ENCODE results near the gene CACNA1I. TPM values are rescaled to one million over a fixed set of nuclear protein-coding genes. Genes with fewer than 3 reads are reported as not detected.
A peak's percentile ranks its signal among the peaks of the same experiment; 100 is the strongest.

Gene CACNA1I
- total and polyA plus RNA-seq, 2 donors from 2014 or later = 0.63 TPM; not detected in 1

DNA sequence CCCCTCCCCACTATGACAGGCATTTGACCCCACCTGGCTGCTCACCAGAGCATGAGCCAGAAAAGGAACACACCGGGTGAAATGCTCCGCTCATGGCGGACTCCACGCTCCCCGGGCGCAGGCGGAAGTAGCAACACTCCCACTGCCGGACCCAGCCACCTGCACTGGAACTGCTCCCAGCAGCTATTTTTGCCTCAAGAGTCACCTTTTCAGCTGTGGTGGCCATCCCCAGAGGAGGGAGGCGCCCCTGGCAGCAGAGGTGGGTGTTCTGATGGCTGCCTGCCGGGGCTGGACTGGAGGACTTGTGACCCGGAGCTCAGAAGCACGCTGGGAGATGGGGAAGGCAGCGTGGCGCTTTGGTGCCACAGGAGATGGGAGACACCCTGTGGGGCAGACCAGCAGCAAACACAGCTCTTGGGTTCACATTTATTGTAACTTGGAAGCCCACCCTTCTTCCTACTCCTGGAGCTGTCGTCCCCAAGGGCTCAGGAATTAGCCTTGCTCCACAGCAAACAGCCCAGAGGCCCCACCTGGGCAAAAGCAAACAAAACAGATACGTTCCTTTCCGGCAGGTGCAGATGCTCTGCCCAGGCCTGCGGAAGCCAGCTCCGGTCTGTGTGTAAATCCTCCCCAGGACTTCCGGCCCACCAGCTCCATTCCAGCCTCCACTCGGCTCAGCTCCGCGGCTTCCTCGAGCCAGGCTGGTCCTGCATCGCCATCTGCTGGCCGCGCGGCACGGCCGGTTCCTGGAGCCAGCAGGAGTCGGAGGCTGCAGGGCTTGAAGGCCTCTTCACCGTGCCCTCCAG lies 41.7 kb upstream of the CACNA1I start:
- DNase-seq = peak; percentile 92 to 97 (median 95)
- peak overlapping the region in 1 of 2 donors; percentile 47 for H3K27ac ChIP-seq (ENCODE audit: low read depth in 2 of 2, low read length in 2 of 2)
- H3K4me3 ChIP-seq (ENCODE audit: low read length in 3 of 3) = peak overlapping the region; percentile 20 to 37 (median 34)
- FAIRE-seq = no peak
- intact Hi-C loops (cut with DNase I) = no loop called here
- TF ChIP-seq, protein P1, sequence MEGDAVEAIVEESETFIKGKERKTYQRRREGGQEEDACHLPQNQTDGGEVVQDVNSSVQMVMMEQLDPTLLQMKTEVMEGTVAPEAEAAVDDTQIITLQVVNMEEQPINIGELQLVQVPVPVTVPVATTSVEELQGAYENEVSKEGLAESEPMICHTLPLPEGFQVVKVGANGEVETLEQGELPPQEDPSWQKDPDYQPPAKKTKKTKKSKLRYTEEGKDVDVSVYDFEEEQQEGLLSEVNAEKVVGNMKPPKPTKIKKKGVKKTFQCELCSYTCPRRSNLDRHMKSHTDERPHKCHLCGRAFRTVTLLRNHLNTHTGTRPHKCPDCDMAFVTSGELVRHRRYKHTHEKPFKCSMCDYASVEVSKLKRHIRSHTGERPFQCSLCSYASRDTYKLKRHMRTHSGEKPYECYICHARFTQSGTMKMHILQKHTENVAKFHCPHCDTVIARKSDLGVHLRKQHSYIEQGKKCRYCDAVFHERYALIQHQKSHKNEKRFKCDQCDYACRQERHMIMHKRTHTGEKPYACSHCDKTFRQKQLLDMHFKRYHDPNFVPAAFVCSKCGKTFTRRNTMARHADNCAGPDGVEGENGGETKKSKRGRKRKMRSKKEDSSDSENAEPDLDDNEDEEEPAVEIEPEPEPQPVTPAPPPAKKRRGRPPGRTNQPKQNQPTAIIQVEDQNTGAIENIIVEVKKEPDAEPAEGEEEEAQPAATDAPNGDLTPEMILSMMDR (IDR thresholded peaks at IDR 0.05; ENCODE audit: borderline replicate concordance, extremely low read depth, insufficient read depth) = peak; percentile 99
- H3K4me1 ChIP-seq (ENCODE audit: control insufficient read depth in 2 of 3, insufficient read depth in 2 of 3, low read depth in 1 of 3, low read length in 3 of 3) = peaks cover 0 to 58% (median 45%) of the 10 kb centered on the region in 3 donors
- H3K27me3 ChIP-seq (ENCODE audit: control insufficient read depth, insufficient read depth, low read length) = no peaks in the 10 kb centered on the region
- H3K36me3 ChIP-seq (ENCODE audit: control insufficient read depth in 2 of 3, insufficient read depth in 3 of 3, low read length in 3 of 3) = peaks cover 0 to 22% (median 13%) of the 10 kb centered on the region in 3 donors
- H3K9ac ChIP-seq (ENCODE audit: low read length in 3 of 3) = peak overlapping the region in 2 of 3 donors; percentile 20 to 32
- no peaks in the 10 kb centered on the region for H3K9me3 ChIP-seq (ENCODE audit: control insufficient read depth in 2 of 3, insufficient read depth in 1 of 3, low read length in 3 of 3)

DNA sequence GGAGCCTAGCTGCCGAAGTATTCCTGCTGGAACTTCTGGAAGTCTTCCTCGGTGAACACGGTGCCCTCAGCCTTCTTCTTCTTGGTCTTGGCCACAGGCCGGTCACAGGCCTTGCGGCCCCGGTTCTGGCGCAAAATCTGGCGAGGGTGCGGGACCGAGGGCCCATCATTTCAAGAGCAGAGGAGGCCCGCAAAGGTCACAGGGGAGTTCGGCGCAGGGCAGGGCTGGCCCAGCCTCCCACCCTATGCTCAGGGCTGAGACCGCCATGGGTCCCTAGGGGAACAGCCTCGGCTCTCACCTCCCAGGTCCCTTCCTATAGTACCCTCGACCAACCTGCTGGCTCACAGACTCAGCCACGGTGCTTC lies 41.1 kb upstream of the CACNA1I start:
- Histone ChIP-seq H3K4me3 (ENCODE audit: low read length in 3 of 3) (peak overlapping the region in 1 of 3 donors; percentile 37), H3K36me3 (ENCODE audit: control insufficient read depth in 2 of 3, insufficient read depth in 3 of 3, low read length in 3 of 3) (peaks cover 0 to 17% (median 9%) of the 10 kb centered on the region in 3 donors), H3K9me3 (ENCODE audit: control insufficient read depth in 2 of 3, insufficient read depth in 1 of 3, low read length in 3 of 3) (no peaks in the 10 kb centered on the region), H3K9ac (ENCODE audit: low read length in 3 of 3) (peak overlapping the region in 1 of 3 donors; percentile 20), H3K27me3 (ENCODE audit: control insufficient read depth, insufficient read depth, low read length) (no peaks in the 10 kb centered on the region), H3K4me1 (ENCODE audit: control insufficient read depth in 2 of 3, insufficient read depth in 2 of 3, low read depth in 1 of 3, low read length in 3 of 3) (peaks cover 0 to 54% (median 40%) of the 10 kb centered on the region in 3 donors), H3K27ac (ENCODE audit: low read depth in 2 of 2, low read length in 2 of 2) (no peak overlapping the region)
- intact Hi-C loops (cut with DNase I) = no loop called here
- DNase-seq (no peak), FAIRE-seq (no peak)
- TF ChIP-seq, protein P1 (IDR thresholded peaks at IDR 0.05; ENCODE audit: borderline replicate concordance, extremely low read depth, insufficient read depth) = no peak

DNA sequence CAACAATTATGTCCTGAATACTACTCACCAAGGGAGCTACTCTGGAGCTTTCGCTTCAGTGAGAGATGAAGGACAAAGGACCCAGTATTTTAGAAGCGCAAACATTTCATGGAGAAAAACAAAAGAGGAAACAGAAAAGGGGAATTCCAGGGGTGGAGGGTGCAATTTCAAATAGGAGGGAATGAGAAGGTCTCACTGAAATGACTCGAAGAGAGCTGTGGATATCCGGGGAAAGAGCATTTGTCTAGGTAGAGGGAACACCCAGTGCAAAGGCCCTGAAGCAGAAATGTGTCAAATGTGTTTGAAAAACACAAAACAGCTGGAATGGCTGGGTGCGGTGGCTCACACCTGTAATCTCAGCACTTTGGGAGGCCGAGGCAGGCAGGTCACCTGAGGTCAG lies 40.4 kb upstream of the CACNA1I start:
- no peak for DNase-seq
- H3K36me3 ChIP-seq (ENCODE audit: control insufficient read depth in 2 of 3, insufficient read depth in 3 of 3, low read length in 3 of 3) = peaks cover 0 to 15% (median 6%) of the 10 kb centered on the region in 3 donors
- H3K27ac ChIP-seq (ENCODE audit: low read depth in 2 of 2, low read length in 2 of 2) = no peak overlapping the region
- intact Hi-C loops (cut with DNase I) = loop anchor here (10.0 kb wide), 1 partner anchor 495 kb away; no protein-coding TSS in a partner anchor
- peaks cover 0 to 54% (median 39%) of the 10 kb centered on the region in 3 donors for H3K4me1 ChIP-seq (ENCODE audit: control insufficient read depth in 2 of 3, insufficient read depth in 2 of 3, low read depth in 1 of 3, low read length in 3 of 3)
- no peaks in the 10 kb centered on the region for H3K9me3 ChIP-seq (ENCODE audit: control insufficient read depth in 2 of 3, insufficient read depth in 1 of 3, low read length in 3 of 3)
- FAIRE-seq = no peak
- H3K27me3 ChIP-seq (ENCODE audit: control insufficient read depth, insufficient read depth, low read length) = no peaks in the 10 kb centered on the region
- TF ChIP-seq, protein P1 (IDR thresholded peaks at IDR 0.05; ENCODE audit: borderline replicate concordance, extremely low read depth, insufficient read depth) = no peak
- H3K9ac ChIP-seq (ENCODE audit: low read length in 3 of 3) = no peak overlapping the region
- H3K4me3 ChIP-seq (ENCODE audit: low read length in 3 of 3) = no peak overlapping the region
